Thymus (tissue), 11 donors: ENCODE data around the gene NASP. TPM values are rescaled to one million over a fixed set of nuclear protein-coding genes. Genes with fewer than 3 reads are reported as not detected.
A peak's percentile ranks its signal among the peaks of the same experiment; 100 is the strongest.

Source experiments
- DNase-seq, 9 donors: peaks; one replicate each; pipeline ENCODE4 v3.0.0-alpha.2; 2013; ENCODE audit warnings: low spot score in 9 of 9, low read depth in 6 of 9, missing footprints in 1 of 9
- H3K27ac ChIP-seq, 2 donors: one replicate each; pipeline ENCODE4 v1.5.1; 2013; ENCODE audit warnings: control low read depth in 1 of 2, low read depth in 1 of 2, low read length in 1 of 2, mild to moderate bottlenecking in 1 of 2, moderate library complexity in 1 of 2
- H3K27me3 ChIP-seq, 2 donors: one replicate each; pipeline ENCODE4 v1.5.1; 2013; ENCODE audit warnings: low read length in 1 of 2; ENCODE audit not compliant: control insufficient read depth in 2 of 2, insufficient read depth in 1 of 2
- H3K36me3 ChIP-seq, 2 donors: one replicate each; pipeline ENCODE4 v1.5.1; 2013; ENCODE audit warnings: low read length in 1 of 2, mild to moderate bottlenecking in 1 of 2, moderate library complexity in 1 of 2; ENCODE audit not compliant: control insufficient read depth in 2 of 2, insufficient read depth in 2 of 2
- H3K4me1 ChIP-seq, 2 donors: one replicate each; pipeline ENCODE4 v1.5.1; 2013; ENCODE audit warnings: low read length in 2 of 2; ENCODE audit not compliant: control insufficient read depth in 2 of 2, insufficient read depth in 2 of 2
- H3K4me3 ChIP-seq, 2 donors: one replicate each; pipeline ENCODE4 v1.5.1; 2013; ENCODE audit warnings: low read length in 2 of 2, control low read depth in 1 of 2, mild to moderate bottlenecking in 1 of 2
- H3K9me3 ChIP-seq, 2 donors: one replicate each; pipeline ENCODE4 v1.5.1; 2013; ENCODE audit warnings: low read length in 1 of 2, mild to moderate bottlenecking in 1 of 2; ENCODE audit not compliant: control insufficient read depth in 2 of 2, insufficient read depth in 1 of 2
- WGBS: extraction: QIAGEN DNeasy Blood & Tissue Kit; methylation state at CpG from one replicate; pipeline ENCODE4 v1.1.7; 2013; 5-methylcytosine and 5-hydroxymethylcytosine counted together
- polyA plus RNA-seq: library from polyadenylated mRNA; stranded (reverse); fragments of 200-250 nt; gene quantifications from one replicate; pipeline ENCODE4 v1.2.3, GENCODE V29; 2013
- total RNA-seq: library from RNA; stranded (reverse); fragments of 120-200 nt; gene quantifications from one replicate; pipeline ENCODE4 v1.2.4, GENCODE V29; 2013
- donor health status: healthy.

The NASP gene
- total and polyA plus RNA-seq, 2 donors, result 151 to 170 TPM

DNA sequence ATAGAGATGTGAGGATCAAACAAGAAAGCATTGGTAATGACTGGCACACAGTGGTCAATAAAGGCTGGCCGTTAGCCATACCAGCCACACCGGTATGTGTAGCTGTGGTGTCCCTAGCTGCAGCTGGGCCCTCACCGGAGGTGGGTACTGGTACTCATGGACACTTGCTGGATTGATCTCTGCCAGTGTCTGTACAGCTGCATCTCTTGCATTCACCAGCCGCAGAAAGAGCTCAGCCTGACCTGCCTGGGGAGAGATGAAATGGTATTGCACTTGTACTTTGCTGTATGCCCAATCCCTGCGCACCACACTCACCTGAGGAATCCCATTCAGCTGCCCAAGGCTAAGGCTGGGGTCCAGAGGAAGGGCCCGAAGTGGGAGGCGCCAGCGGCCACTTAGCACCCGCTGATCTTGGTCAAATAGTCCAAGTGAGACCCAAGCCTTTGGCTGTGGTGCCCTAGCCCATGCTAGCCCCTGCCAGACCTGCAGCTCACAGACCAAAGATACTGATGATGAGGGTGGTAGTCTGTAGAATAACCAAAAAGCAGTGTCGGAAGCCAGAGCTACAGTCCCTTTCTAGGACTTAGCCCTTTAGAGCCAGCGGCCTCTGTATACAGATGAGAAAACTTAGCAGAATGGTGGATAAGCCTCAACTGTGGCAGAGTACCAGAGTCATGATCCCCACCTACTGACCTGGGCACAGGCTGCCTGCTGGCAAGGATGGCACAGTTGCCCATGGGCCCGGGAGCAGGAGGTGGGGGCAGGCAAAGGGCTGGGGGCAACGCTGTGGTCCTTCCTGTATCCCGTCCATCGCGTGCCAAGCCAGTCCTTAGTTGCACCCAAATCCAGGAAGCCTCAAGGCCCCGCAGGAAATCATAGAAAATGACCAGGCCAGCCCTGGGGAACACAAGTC is 37.0 kb downstream of the NASP start:
- no peak overlapping the region for H3K4me3 ChIP-seq
- no peaks in the 10 kb centered on the region for H3K27me3 ChIP-seq
- H3K9me3 ChIP-seq, result no peaks in the 10 kb centered on the region
- no peaks in the 10 kb centered on the region for H3K4me1 ChIP-seq
- H3K27ac ChIP-seq, result no peak overlapping the region
- peaks cover 73 to 78% of the 10 kb centered on the region in 2 donors for H3K36me3 ChIP-seq
- WGBS, result 94% methylated on average over 17 of the region's 17 CpGs
- DNase-seq, result no peak

DNA sequence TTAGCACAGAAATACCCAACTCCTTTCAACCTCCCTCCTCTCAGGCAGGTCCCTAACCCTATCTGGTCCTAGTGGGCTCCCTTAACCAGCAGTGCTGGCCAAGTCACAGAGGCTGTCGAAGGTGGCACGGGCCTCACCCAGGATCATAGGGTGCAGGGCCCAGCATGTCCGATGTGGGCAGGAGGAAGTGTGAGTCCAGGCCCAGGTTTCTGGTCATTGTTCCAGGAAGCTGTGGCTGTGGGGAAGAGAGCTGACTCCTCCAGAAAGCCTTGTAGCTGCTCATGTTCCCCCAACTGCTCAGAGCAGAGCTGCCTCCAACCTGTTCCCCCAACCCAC is 37.6 kb downstream of the NASP start:
- Histone ChIP-seq H3K9me3 (no peaks in the 10 kb centered on the region), H3K4me1 (no peaks in the 10 kb centered on the region), H3K27ac (no peak overlapping the region), H3K4me3 (no peak overlapping the region), H3K27me3 (no peaks in the 10 kb centered on the region), H3K36me3 (peaks cover 70 to 77% of the 10 kb centered on the region in 2 donors)
- WGBS, result 84% methylated on average over 3 of the region's 3 CpGs
- no peak for DNase-seq

DNA sequence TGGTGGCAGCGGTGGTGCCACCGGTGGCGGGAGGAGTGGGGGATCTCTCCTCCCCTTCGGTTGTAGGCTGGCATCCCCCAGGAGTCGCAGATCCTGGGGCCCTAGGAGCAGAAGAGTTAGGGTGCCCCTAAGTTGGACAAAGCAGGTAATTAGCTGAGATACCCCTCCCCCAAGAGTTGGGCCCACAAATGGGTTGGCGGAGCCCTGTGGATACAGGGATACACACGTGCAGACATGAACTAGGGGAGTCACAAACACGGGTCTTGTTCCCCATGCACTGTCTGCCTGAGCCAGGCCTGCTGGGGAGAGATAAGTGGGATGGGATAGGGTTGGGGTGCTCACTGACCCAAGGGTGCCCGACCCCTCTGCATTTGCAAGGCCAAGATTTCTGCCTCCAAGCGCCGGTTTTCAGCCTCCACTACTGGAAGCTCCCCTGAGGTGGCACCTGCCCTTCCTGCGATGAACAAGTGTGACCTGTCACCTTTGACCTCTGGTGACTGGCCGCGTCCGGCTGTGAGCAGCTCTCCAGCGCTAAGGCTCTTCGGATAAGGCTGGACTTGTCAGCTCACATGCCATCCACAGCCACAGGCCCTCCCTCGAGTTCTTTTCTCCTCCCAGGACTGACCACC is 38.2 kb downstream of the NASP start:
- H3K4me1 ChIP-seq, result no peaks in the 10 kb centered on the region
- no peak overlapping the region for H3K27ac ChIP-seq
- WGBS, result 88% methylated on average over 18 of the region's 18 CpGs
- no peaks in the 10 kb centered on the region for H3K27me3 ChIP-seq
- no peak for DNase-seq
- H3K9me3 ChIP-seq, result no peaks in the 10 kb centered on the region
- no peak overlapping the region for H3K4me3 ChIP-seq
- H3K36me3 ChIP-seq, result peaks cover 68 to 75% of the 10 kb centered on the region in 2 donors

DNA sequence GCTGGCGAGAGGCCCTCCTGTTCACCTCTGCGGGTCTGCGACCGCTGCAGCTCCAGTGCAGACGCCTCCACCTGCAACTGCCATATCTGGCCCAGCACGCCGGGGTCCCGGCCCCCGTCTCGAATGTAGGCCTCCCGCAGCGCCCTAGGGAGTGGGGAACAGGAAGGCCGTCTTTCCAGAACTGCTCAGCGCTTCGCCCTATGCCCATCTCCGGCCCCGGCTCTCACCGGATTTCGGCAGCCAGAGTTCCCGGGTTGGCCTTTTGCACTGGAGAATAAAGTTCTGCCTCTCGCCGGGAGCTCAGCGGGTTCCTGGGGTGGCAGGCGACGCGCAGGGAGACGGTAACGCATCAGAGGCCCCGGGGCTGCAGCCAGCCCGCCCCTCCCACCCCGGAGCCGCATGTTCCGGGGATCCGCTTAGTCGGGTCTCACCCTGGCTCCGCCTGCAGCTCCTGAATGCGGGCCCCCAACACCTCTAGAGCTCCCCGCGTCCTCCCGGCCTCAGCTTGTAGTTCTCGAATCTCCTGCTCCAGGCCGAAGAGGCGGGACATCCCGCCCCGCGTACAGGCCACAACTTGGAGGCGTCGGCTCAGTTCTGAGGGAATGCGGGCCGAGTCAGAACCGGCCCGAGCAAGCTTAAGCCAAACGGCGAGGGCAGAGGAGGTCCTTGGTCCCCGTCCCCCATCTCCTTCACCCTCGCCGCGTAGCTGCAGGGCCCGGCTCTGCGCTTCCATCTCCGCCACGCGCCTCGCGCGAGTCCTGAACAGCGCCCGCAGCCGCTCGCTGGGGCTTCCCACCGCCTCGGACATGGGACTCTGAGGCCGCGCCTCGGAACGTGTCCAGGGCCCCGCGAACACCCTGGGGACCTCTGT is 38.9 kb downstream of the NASP start:
- WGBS, result 92% methylated on average over 78 of the region's 78 CpGs
- Histone ChIP-seq H3K27ac (peak overlapping the region in 1 of 2 donors; percentile 27), H3K36me3 (peaks cover 63 to 69% of the 10 kb centered on the region in 2 donors)

DNA sequence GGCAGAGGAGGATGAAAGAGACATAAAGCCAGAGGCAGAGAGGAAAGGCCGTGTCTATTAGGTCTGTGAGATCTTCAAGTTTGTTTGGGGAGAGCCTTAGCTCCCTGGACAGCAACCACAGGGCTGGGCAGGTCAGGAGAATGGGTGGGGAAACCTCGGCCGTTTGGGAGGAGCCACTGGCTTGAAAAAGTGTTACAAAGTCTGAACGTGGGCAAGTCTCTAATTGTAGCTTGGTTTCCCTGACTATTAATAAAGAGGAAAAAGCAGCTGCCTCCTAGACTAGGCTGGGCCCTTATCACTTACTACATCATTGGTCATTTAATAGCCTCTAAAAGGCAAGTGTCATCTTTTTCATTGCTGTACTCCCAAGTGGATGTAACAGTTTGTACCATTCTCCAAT is 40.1 kb downstream of the NASP start, which contains the start of gene CCDC17:
CCDC17 (minus strand) TSS at position 83 of the 400 bp plus-strand sequence. CDS start 145 bp downstream, outside the sequence.
- H3K4me3 ChIP-seq, result no peak within 1 kb of the TSS
- H3K36me3 ChIP-seq, result peaks cover 66 to 67% of the 10 kb centered on the region in 2 donors

More for the DNA sequence above, 38.9 kb downstream of the NASP start:
- no peaks in the 10 kb centered on the region for H3K4me1 ChIP-seq
- no peak for DNase-seq
- no peaks in the 10 kb centered on the region for H3K27me3 ChIP-seq
- H3K4me3 ChIP-seq, result no peak overlapping the region
- H3K9me3 ChIP-seq, result no peaks in the 10 kb centered on the region

DNA sequence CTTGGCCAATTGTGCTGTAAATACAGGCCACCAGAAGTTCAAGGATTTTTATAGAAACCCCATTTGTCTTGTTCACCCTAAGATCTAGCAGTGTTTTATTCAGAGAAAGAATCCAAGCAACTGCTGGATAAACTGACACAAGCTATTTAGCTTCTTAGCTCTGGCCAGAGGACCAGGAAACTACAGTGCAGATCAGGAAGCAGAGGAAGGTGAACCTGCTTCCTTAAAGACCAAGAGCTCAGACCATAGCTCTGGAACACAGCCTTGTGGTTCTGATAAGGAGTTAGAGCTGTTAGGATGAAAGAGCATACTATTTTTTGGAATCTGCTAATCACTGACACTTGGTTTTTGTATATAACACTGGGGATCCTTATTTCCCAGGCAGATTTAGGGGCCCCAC is 45.2 kb downstream of the NASP start:
- H3K27ac ChIP-seq, result no peak overlapping the region

More for the DNA sequence above, 40.1 kb downstream of the NASP start, which contains the start of gene CCDC17:
- no peak for DNase-seq
- no peaks in the 10 kb centered on the region for H3K9me3 ChIP-seq
- no peaks in the 10 kb centered on the region for H3K4me1 ChIP-seq
- H3K27ac ChIP-seq, result peak within 1 kb of the TSS in 1 of 2 donors; percentile 27
- H3K27me3 ChIP-seq, result no peaks in the 10 kb centered on the region
- WGBS, result 64% methylated on average over 4 of the region's 4 CpGs

DNA sequence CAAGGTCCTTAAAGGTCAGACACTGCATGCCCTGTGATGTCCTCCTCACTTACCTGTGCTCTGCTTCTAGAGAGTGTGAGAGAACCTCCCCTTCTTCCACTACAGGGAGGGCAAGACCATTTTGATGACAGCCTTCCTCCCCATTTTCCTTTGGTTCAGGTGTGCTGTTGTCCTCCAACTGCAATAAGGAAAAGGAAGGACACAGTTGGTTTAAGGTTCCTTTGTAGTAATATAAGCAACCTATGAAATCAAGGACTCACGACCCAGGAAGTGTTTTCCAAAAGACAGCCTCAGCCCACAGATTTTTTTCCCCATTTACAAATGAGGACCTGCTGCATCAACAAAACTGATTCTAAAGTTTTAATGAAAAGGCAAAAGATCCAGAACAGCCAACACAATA is 46.6 kb downstream of the NASP start:
- 97% methylated on average over 1 of the region's 1 CpG for WGBS
- no peaks in the 10 kb centered on the region for H3K9me3 ChIP-seq
- DNase-seq, result no peak
- no peak overlapping the region for H3K4me3 ChIP-seq
- no peak overlapping the region for H3K27ac ChIP-seq
- no peaks in the 10 kb centered on the region for H3K27me3 ChIP-seq
- no peaks in the 10 kb centered on the region for H3K4me1 ChIP-seq
- peaks cover 68 to 87% of the 10 kb centered on the region in 2 donors for H3K36me3 ChIP-seq

More for the DNA sequence above, 45.2 kb downstream of the NASP start:
- Histone ChIP-seq H3K4me3 (no peak overlapping the region), H3K4me1 (no peaks in the 10 kb centered on the region), H3K9me3 (no peaks in the 10 kb centered on the region), H3K27me3 (no peaks in the 10 kb centered on the region), H3K36me3 (peaks cover 66 to 81% of the 10 kb centered on the region in 2 donors)
- DNase-seq, result no peak

DNA sequence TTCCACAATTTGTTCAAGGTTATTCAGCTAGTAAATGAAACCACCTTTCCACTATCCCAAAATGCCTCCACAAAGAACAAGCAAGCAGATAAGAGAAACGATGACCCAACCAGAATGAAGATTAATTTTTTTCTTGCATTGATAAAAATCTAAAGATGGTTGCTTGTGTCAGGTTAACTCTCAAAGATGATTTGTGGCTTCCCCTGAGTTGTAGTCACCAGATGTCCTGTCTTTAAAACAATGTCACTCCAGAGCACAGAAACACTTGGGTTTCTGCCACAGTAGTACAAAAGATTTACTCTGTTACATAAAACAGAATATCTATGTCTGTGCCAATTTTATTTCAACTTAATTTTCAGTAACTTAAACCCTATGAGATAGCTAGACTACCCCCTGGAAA is 51.4 kb downstream of the NASP start:
- Histone ChIP-seq H3K36me3 (peaks cover 53 to 92% of the 10 kb centered on the region in 2 donors), H3K4me3 (no peak overlapping the region), H3K9me3 (no peaks in the 10 kb centered on the region), H3K27ac (no peak overlapping the region), H3K27me3 (no peaks in the 10 kb centered on the region), H3K4me1 (no peaks in the 10 kb centered on the region)
- 84% methylated on average over 1 of the region's 1 CpG for WGBS
- no peak for DNase-seq
